Dedifferentiated amniotic fluid mesenchymal stem cell (primary cell): ENCODE data around the gene MLXIP.

Experiments used
- DNase-seq: peaks from one replicate; pipeline ENCODE4 v3.0.0-alpha.2; 2016; ENCODE audit errors: extremely low spot score

The MLXIP gene

GRCh38 chr12:122125452-122126341 is 47.1 kb downstream of the MLXIP start:
- DNase-seq = no peak

DNA sequence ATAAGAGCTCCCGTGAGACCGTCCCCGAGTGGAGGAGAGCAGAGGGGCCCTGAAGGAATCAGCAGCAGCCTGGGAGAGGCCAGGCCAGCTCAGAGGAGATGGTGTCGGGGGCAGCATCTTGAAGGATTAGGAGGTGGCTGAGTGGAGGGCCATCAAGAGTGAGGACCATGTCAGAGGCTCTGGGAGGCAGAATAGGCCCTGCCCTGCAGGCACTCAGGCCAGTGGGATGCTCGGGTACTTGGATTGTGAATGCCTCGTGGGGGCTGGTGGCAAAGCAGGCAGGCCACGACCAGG is 47.7 kb downstream of the MLXIP start:
- no peak for DNase-seq

DNA sequence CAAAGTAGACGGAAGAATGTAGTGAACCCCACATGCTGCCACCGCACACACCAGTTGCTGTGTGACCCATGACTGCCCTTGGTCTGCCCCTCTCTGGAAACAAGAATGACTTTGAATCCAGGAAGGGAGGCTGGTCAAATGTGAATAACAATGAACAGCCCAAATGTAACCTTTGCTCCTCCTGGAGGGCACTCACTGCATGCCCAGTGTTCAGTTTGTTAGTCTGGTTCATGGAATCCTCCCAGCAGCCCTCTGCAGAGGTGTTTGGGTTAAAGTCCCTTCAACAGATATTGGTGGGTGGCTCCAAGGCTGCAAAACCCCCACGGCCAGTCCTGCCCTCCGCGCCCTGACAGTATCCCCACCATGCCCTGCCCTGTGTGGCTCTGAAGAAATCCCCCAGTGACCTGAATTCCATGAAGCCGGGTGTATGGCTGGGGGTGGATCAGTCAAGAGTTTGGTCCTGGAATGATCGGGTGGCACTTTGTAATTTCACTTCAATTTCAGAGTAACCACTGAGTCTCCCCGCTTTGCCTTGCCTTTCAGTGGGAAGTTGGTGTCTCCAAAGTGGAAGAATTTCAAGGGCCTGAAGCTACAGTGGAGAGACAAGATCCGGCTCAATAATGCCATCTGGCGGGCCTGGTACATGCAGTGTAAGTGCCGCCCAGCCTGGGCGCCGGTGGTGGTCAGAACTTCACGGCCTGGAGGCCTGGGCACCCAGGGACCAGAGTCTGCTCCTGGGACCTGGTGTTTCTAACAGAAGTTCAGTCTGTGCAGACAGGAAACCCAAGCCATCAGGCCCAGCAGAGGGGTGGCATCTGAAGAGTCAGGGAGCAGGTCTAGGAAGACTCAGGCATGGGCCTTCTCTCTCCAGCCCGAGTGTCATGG is 48.4 kb downstream of the MLXIP start:
- DNase-seq = no peak

- no peak for DNase-seq
Observed at GRCh38 chr12:122127839-122128238, 49.3 kb downstream of the MLXIP start.

- DNase-seq = no peak
Observed at GRCh38 chr12:122128481-122128880, 49.9 kb downstream of the MLXIP start.

GRCh38 chr12:122129131-122129530 is 50.6 kb downstream of the MLXIP start:
- DNase-seq = no peak

DNA sequence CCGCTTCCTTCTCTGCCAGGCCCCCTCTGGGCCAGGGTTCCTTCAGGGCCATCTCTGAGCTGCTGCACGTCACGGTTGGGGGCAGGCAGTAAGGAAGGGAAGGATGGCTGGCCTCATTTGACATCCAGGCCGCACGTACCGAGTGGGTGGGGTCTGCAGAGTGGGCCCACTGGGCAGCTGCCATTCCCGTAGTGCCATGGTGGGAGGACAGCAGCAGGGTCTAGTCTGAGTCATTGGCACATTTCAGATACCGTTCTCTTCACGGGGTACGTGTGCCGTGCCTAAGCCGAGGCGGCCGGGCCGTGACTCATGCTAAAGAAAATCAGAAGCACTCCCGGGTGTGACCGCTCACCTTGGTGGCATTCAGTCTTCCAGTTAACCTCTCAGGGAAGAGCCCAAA is 51.6 kb downstream of the MLXIP start:
- DNase-seq = no peak

DNA sequence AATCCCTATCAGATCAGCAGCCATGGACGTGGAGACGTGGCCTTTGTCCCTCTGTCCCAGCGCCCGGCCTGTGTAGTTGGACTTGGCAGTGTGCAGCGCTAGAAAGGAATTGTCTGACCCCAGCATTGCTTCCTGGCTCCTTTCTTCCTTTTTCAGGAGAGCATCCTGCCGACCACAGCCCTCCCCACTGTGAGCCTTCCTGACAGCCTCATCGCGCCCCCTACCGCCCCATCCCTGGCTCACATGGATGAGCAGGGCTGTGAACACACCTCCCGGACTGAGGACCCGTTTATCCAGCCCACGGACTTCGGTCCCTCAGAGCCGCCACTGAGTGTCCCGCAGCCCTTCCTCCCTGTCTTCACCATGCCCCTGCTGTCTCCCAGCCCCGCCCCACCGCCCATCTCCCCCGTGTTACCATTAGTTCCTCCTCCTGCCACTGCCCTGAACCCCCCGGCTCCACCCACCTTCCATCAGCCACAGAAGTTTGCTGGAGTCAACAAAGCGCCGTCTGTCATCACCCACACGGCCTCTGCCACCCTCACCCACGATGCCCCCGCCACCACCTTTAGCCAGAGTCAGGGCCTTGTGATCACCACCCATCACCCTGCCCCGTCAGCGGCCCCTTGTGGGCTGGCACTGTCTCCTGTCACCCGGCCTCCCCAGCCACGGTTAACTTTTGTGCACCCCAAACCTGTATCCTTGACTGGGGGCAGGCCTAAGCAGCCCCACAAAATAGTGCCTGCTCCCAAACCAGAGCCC is 54.8 kb downstream of the MLXIP start:
- DNase-seq = no peak

DNA sequence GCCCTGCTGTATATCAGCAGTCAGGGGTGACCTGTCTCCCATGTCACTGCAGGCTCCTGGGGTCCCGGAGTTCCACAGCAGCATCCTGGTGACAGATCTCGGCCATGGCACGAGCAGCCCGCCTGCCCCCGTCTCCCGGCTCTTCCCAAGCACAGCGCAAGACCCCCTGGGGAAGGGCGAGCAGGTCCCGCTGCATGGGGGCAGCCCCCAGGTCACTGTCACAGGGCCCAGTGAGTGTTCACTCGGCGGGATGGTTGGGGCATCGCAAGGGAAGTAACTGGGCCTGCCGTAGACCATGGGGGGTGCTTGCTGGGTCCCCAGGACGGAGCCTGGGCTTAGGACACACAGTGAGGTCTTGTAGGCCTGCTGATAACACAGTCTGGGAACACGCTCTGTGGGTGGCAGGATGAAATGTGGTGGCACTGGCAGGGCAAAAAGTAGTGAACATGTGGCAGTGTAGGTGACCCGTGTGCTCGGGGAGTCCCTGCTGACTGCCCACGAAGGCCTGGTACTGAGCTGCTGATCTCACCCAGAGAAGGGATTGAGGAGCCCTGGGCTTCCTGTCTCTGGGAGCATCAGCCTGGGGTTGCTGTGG is 57.0 kb downstream of the MLXIP start:
- no peak for DNase-seq

GRCh38 chr12:122137229-122137628 is 58.7 kb downstream of the MLXIP start:
- no peak for DNase-seq

GRCh38 chr12:122137681-122138080 is 59.1 kb downstream of the MLXIP start:
- no peak for DNase-seq

DNA sequence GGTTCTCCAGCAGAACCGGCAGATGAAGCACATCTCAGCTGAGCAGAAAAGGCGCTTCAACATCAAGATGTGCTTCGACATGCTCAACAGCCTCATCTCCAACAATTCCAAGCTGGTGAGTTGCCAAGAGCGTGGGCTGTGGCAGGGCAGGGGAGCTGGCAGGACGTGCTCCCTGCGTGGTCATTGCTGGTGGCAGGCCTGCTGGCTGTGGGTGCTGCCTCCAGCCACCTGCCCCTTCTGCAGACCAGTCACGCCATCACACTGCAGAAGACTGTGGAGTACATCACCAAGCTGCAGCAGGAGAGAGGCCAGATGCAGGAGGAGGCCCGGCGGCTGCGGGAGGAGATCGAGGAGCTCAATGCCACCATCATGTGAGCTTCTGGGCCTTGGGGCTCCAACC is 59.6 kb downstream of the MLXIP start:
- no peak for DNase-seq

- DNase-seq = no peak
Observed at GRCh38 chr12:122138616-122139015, 60.1 kb downstream of the MLXIP start.

DNA sequence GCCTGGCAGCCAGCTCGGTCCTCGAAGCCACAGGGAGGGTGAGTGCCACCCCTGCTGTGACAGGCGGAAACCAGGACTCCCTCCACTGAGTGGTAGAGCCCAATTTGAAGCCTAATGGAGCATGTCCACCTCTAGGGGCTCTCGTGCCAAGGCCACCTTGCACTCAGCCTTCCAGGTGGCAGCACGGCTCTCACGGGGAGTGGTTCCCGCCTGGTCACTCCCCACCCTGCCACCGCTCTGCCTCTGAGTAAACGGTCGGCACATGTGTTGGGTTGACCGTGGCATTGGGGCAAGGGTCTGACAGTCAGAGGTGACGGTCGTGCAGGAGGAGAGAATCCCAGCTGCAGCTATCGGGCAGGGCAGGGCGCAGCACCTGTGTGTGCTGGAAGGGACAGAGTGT is 60.7 kb downstream of the MLXIP start:
- DNase-seq = no peak

GRCh38 chr12:122139941-122140340 is 61.4 kb downstream of the MLXIP start:
- no peak for DNase-seq

DNA sequence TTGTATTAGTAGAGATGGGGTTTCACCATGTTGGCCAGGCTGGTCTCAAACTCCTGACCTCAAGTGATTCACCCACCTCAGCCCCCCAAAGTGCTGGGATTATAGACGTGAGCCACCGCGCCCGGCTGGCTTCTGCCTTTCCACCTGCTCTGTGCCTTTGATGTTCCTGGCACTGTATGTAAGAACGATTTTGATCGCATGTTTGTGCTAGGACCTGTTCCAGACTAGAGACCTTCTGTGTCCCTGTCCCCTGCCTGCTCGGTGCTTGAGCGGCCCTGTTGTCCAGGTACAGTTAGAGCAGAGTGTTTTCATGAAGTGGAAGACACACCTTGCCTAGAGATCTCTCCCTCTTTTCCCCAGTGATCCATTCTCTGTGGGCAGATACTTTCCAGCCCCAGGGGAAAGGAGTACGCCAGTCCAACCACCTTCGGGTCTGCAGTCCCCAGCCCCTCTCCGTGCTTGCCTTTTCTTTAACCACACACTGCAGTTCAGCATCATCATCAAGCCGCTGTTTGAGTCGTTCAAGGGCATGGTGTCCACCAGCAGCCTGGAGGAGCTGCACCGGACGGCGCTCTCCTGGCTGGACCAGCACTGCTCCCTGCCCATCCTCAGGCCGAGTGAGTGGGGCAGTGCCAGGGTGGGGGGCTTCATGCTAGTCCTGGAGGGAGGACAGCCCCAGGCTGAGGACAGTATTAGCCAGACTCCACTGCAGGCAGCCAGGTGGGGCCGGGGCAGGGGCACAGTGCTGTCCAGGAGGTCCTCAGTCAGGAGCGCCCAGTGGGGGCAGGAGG is 62.1 kb downstream of the MLXIP start:
- no peak for DNase-seq

GRCh38 chr12:122141911-122142725 is 63.6 kb downstream of the MLXIP start:
- DNase-seq = no peak

DNA sequence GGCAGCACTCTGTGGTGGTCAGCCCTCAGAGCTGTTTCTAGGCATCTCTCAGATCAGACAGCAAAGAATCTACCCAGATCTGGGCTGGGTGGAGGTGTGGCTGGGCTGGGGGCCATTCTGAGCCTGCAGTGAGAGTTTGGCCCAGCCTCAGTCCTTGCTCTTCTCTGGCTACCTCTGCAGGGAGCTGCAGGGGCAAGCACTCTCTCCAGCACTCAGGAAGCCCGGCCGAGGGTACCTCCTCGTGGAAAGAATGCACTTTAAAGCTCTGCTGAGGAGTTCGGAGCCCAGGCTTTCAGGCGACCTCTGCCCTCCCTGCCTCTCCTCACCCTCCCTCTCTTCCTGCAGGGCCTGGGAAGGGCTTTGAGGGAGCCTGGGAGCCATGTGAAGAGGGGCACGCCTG is 64.3 kb downstream of the MLXIP start:
- DNase-seq = no peak

- no peak for DNase-seq
Observed at GRCh38 chr12:122144885-122145284, 66.3 kb downstream of the MLXIP start.
